Measurements from ENCODE around the gene CIROP. TPM values are rescaled to one million over a fixed set of nuclear protein-coding genes. Genes with fewer than 3 reads are reported as not detected.

The CIROP gene
- total RNA-seq, 1 donor from 2014 or later = not detected

- no peaks in the 10 kb centered on the region for H3K27me3 Mint-ChIP-seq
- H3K4me1 Mint-ChIP-seq (ENCODE audit: low read depth) = peaks cover 19% of the 10 kb centered on the region
- peak; percentile 98 for DNase-seq (ENCODE audit: low spot score, unreplicated experiment)
- TF ChIP-seq CTCF (IDR thresholded peaks at IDR 0.05; ENCODE audit: unreplicated experiment) = no peak
- H3K9me3 Mint-ChIP-seq (ENCODE audit: low read depth) = no peaks in the 10 kb centered on the region
- no peak within 1 kb of the TSS for H3K4me3 Mint-ChIP-seq (ENCODE audit: low read depth)
- H3K36me3 Mint-ChIP-seq (ENCODE audit: insufficient read depth) = peaks cover 6% of the 10 kb centered on the region
- H3K27ac Mint-ChIP-seq = no peak within 1 kb of the TSS
Observed at GRCh38 chr14:23095196-23096108, 9.3 kb downstream of the CIROP start, which contains the start of gene C14orf119. C14orf119 (plus strand) TSS chr14:23095505; CDS start chr14:23097659, 2,154 bp downstream.

GRCh38 chr14:23094666-23095195 lies 10.1 kb downstream of the CIROP start, which contains the start of gene ACIN1:
ACIN1 (minus strand) TSS chr14:23095136; CDS start chr14:23095112, 24 bp downstream.
- DNase-seq (ENCODE audit: low spot score, unreplicated experiment) = peak; percentile 54
- H3K9me3 Mint-ChIP-seq (ENCODE audit: low read depth) = no peaks in the 10 kb centered on the region

DNA sequence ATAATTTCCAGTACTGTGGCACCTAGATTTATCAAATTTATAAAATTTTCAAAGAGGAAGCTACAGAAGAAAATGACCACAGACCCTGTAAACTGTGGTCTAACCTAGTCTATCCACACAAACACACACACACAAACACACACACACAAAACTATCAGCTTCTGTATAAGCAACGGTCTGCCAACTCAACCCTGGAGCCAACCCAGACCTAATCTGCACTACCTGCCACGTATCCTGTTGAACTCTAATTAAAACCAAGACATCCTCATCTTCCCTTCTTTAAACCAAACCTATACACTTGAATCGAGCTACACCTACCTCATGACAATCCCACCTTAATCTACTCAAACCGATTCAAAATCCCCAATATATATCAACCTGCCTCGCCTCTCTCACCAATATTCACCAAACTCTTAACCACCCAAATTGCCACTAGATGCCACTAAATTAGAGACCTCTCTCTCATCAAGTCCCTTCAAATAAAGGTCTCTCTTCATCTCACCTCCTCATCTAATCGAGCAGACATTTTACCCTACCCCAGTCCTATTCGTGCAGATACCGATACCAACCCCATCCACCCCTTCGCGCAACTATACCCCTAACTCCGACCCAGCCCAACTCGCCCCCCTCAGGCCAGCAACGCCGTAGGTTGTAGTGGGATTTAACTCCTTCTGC lies 10.7 kb downstream of the CIROP start:
- no peak overlapping the region for H3K27ac Mint-ChIP-seq
- H3K9me3 Mint-ChIP-seq (ENCODE audit: low read depth) = no peaks in the 10 kb centered on the region
- peaks cover 19% of the 10 kb centered on the region for H3K4me1 Mint-ChIP-seq (ENCODE audit: low read depth)
- H3K27me3 Mint-ChIP-seq = no peaks in the 10 kb centered on the region
- TF ChIP-seq CTCF (IDR thresholded peaks at IDR 0.05; ENCODE audit: unreplicated experiment) = peak; percentile 40
- H3K36me3 Mint-ChIP-seq (ENCODE audit: insufficient read depth) = peaks cover 13% of the 10 kb centered on the region
- no peak overlapping the region for H3K4me3 Mint-ChIP-seq (ENCODE audit: low read depth)
- DNase-seq (ENCODE audit: low spot score, unreplicated experiment) = no peak

More at GRCh38 chr14:23094666-23095195, 10.1 kb downstream of the CIROP start, which contains the start of gene ACIN1:
- Mint-ChIP-seq H3K4me1 (ENCODE audit: low read depth) (peaks cover 19% of the 10 kb centered on the region), H3K27me3 (no peaks in the 10 kb centered on the region), H3K27ac (no peak within 1 kb of the TSS), H3K4me3 (ENCODE audit: low read depth) (no peak within 1 kb of the TSS), H3K36me3 (ENCODE audit: insufficient read depth) (peaks cover 10% of the 10 kb centered on the region)
- no peak for TF ChIP-seq CTCF (IDR thresholded peaks at IDR 0.05; ENCODE audit: unreplicated experiment)

DNA sequence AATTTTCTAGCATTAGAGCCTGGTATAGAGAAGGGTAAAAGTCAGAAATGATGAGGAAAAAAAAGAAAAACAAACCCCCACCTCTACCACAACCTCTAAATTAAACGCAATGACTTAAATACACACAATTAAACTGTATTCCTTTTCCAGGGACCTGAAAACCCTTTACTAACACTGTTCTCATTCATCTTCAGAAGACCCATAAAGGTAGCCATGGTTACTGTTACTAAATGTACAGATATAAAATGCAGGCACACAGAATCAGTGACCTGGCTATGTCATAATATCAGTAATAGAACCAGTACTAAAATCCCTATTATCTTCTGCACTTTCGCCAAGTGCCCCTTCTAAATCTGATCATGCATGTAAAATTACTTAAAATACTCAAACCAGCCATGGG lies 11.3 kb downstream of the CIROP start:
- no peaks in the 10 kb centered on the region for H3K9me3 Mint-ChIP-seq (ENCODE audit: low read depth)
- no peak for TF ChIP-seq CTCF (IDR thresholded peaks at IDR 0.05; ENCODE audit: unreplicated experiment)
- peaks cover 19% of the 10 kb centered on the region for H3K4me1 Mint-ChIP-seq (ENCODE audit: low read depth)
- H3K4me3 Mint-ChIP-seq (ENCODE audit: low read depth) = no peak overlapping the region
- H3K36me3 Mint-ChIP-seq (ENCODE audit: insufficient read depth) = peaks cover 13% of the 10 kb centered on the region
- H3K27ac Mint-ChIP-seq = peak overlapping the region; percentile 54
- H3K27me3 Mint-ChIP-seq = no peaks in the 10 kb centered on the region
- DNase-seq (ENCODE audit: low spot score, unreplicated experiment) = no peak

GRCh38 chr14:23093104-23093503 lies 11.7 kb downstream of the CIROP start:
- no peak for DNase-seq (ENCODE audit: low spot score, unreplicated experiment)
- Mint-ChIP-seq H3K4me3 (ENCODE audit: low read depth) (no peak overlapping the region), H3K36me3 (ENCODE audit: insufficient read depth) (peaks cover 13% of the 10 kb centered on the region), H3K27ac (no peak overlapping the region), H3K27me3 (no peaks in the 10 kb centered on the region), H3K4me1 (ENCODE audit: low read depth) (peaks cover 19% of the 10 kb centered on the region), H3K9me3 (ENCODE audit: low read depth) (no peaks in the 10 kb centered on the region)
- TF ChIP-seq CTCF (IDR thresholded peaks at IDR 0.05; ENCODE audit: unreplicated experiment) = no peak

All from progenitor cell of endocrine pancreas (in vitro differentiated cells).